GM20000 (cell line): ENCODE measurements around the gene VKORC1.

Experiments used
- DNase-seq: peaks from one replicate; pipeline ENCODE4 v3.0.0; 2012; ENCODE audit warnings: low spot score
- TF ChIP-seq, protein P1 (sequence below): IDR thresholded peaks from 2 replicates; pipeline ENCODE4 v1.5.1; 2012; ENCODE audit warnings: mild to moderate bottlenecking, control low read depth; ENCODE audit errors: extremely low read depth, missing control alignments

The VKORC1 gene

DNA sequence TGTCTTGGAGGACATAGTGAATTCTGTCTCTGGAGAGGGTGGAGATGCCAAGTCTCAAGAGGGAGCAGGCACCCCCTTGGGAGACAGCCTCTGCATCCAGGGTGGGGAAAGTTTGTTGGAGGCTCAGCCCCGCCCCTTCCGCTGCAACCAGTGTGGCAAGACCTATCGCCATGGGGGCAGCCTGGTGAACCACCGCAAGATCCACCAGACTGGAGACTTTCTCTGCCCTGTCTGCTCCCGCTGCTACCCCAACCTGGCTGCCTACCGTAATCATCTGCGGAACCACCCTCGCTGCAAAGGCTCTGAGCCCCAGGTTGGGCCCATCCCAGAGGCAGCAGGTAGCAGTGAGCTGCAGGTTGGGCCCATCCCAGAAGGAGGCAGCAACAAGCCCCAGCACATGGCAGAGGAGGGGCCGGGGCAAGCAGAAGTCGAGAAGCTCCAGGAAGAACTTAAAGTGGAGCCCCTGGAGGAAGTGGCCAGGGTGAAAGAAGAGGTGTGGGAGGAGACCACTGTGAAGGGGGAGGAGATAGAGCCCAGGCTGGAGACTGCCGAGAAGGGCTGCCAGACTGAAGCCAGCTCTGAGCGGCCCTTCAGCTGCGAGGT is 15.2 kb downstream of the VKORC1 start:
- DNase-seq = no peak
- TF ChIP-seq, protein P1, sequence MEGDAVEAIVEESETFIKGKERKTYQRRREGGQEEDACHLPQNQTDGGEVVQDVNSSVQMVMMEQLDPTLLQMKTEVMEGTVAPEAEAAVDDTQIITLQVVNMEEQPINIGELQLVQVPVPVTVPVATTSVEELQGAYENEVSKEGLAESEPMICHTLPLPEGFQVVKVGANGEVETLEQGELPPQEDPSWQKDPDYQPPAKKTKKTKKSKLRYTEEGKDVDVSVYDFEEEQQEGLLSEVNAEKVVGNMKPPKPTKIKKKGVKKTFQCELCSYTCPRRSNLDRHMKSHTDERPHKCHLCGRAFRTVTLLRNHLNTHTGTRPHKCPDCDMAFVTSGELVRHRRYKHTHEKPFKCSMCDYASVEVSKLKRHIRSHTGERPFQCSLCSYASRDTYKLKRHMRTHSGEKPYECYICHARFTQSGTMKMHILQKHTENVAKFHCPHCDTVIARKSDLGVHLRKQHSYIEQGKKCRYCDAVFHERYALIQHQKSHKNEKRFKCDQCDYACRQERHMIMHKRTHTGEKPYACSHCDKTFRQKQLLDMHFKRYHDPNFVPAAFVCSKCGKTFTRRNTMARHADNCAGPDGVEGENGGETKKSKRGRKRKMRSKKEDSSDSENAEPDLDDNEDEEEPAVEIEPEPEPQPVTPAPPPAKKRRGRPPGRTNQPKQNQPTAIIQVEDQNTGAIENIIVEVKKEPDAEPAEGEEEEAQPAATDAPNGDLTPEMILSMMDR = no peak

GRCh38 chr16:31078597-31079341 is 15.8 kb downstream of the VKORC1 start:
- TF ChIP-seq, protein P1 = no peak
- DNase-seq = no peak

- no peak for DNase-seq
- TF ChIP-seq, protein P1 = no peak
Measured at GRCh38 chr16:31077592-31078396, 16.8 kb downstream of the VKORC1 start.

DNA sequence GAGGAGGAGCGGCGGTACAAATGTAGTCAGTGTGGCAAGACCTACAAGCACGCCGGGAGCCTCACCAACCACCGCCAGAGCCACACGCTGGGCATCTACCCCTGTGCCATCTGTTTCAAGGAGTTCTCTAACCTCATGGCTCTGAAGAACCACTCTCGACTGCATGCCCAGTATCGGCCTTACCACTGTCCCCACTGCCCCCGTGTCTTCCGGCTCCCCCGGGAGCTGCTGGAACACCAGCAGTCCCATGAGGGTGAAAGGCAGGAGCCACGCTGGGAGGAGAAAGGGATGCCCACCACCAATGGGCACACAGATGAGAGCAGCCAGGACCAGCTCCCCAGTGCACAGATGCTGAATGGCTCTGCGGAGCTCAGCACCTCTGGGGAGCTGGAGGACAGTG is 17.6 kb downstream of the VKORC1 start:
- no peak for DNase-seq
- TF ChIP-seq, protein P1 = no peak

DNA sequence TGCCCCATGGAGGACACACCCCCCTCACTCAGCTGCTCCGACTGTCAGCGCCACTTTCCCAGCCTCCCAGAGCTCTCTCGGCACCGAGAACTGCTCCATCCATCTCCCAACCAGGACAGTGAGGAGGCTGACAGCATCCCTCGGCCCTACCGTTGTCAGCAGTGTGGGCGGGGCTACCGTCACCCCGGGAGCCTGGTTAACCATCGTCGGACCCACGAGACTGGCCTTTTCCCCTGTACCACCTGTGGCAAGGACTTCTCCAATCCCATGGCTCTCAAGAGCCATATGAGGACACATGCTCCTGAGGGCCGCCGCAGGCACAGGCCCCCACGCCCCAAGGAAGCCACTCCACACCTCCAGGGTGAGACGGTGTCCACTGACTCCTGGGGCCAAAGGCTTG is 18.3 kb downstream of the VKORC1 start:
- TF ChIP-seq, protein P1 = no peak
- no peak for DNase-seq

DNA sequence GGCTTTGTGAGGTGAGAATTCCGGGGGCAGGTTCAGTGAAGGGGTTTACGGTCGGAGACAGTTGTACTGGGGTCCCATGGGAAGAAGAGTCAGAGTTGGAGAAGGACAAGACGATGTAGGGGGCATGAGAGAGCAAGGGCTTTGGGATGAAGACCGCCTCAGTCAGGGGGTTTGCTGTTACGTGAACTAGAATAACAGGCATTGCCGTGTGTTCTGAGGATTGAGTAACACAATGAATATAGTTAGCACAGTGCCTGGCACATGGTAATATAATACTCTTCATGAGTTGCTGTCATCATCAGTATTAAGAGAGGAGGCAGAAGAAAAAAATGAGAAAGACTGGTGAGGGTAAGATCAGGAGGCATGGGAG is 19.8 kb downstream of the VKORC1 start:
- DNase-seq = no peak
- TF ChIP-seq, protein P1 = no peak
